Colon (tissue), 2 donors: ENCODE measurements around the gene PDE4D.
"Not testable (repeated sequence)": the region's sequence is repeated elsewhere in the genome, so short reads cannot be mapped to it uniquely, and the experiment has no call there.

Experiments used
- FAIRE-seq: peaks from 2 replicates; lab custom pipeline; 2012; peaks lifted over from hg19 to GRCh38; lab: Jason Lieb, UNC
- donor health status: control.
- donor health status: control.

The PDE4D gene

DNA sequence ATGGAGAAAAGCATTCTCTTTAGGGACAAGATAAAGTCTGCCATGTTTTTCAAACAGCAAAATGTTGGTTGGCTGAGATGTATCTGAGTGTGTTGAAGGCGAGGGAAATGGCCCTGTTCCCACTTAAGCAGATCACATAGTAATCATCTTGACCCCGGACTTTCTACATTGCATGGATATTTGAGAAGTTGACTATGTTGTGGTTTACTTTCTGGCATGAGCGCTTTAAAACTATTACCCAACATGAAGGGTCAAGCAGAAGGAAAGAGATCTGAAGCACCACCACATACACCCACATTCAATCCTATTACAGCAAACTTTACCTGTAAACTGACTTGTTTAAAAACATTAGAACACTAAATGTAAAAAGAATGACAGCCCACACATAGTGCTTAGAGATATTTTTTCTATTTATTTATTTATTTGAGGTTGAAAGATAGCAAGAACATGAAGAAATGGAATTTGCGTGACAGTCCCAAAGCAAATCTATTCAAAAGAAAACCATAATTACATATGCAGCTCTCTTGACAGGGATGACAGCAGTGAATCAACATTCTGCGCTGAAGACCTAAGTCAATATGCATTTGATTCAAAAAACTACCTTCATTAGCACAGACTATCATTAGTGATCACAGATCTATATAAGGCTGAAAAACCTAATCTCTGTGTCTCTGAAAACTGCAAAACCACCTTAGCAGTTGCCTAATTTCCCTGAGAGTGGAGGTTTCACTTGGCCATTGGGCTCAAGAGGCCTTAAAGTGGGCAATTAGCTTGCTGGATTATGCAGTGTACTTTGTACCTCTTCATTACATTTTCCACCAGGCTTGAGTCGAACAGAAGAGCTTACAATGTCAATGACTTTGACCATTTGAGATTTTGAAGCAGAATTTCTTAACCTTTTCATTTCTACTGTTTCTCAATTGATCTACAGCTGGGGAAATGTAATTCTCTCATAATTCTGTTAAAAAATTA lies 195.0 kb downstream of the PDE4D start:
- FAIRE-seq: no peak

DNA sequence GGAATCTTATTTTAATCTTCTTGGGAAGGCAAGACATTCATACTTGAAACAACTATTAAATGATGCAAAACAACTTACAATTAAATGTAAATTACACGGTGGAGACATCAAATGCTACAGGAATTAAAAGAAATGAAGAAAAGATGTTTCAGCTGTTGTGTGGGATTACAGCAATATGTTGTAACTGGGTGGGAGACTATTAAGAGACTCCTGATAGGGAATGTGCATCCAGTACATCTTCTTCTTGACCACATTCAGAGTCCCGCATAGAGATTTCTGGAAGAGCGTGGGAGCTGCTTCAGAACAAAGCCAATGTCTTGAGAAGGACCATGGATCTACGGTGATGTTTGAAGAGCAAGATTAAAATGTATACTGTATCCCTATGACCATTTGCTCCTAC lies 199.1 kb downstream of the PDE4D start:
- FAIRE-seq: no peak

DNA sequence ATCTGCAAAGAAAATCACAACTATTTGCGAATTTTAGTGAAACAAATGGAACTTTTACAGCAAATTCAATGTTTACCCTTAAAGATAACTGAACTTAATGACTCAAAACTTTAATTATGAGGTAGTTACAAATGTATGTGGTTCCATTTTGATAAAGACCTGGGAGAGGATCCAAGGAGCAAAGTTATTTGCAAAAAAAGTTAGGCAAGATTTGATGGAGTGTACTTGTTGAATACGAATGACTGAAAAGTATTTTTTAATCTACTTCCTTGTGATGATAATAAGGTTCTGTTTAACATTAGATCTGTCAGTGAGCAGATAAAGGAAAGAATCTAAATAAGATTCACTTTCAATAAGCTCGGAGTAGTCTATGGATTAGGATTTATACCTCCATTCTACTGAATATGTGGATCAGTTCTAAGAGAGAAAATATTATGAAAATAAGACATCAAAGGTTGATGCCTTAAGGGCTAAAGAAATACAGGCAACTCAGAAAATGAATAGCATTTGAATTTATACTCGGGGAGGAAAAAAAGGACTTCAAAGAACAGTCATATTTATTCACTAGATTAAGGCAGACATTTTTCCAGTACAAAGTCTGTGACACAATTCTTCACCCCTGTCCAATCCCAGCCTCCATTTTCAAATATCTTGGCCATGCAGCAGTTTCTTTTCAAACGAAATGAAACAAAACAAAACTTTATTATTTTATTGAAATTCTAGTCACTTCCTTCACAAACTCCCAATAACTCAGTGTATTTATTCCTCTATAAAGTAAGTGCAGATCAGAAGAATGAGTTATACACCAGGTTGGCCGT lies 199.8 kb downstream of the PDE4D start:
- no peak for FAIRE-seq

DNA sequence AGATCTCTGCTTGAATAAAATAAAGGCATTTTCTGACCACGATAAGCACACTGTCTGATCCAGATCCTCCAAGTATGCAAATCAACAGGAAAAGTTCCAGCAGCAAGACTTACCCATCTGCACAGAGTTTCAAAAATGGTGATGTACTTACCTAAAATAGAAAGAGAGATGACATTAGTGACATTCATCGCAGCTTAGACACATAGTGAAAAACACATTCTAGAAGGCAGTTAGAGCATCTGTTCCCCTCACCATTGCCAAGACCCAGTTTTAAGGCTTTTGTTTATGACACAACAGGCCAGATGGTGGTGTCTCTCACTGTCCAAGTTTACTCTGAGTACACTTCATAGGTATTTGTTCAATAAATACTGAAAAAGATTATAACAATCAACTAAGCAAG lies 207.7 kb downstream of the PDE4D start:
- FAIRE-seq: no peak

DNA sequence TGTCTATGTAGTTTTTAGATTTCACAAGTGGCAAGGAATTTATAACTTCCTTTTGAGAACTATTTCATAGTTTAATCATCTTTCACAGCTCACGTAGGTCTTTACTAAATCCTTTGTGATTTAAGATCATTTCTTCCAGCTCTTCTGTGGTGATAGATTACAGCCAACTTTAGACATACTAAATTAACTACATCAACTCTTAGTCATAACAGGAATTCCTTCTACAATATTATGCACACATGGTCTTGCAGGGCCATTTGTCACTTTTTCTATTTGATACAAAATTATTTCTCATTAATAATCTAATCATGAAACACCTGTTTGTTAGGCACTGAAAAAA lies 208.4 kb downstream of the PDE4D start:
- no peak for FAIRE-seq

DNA sequence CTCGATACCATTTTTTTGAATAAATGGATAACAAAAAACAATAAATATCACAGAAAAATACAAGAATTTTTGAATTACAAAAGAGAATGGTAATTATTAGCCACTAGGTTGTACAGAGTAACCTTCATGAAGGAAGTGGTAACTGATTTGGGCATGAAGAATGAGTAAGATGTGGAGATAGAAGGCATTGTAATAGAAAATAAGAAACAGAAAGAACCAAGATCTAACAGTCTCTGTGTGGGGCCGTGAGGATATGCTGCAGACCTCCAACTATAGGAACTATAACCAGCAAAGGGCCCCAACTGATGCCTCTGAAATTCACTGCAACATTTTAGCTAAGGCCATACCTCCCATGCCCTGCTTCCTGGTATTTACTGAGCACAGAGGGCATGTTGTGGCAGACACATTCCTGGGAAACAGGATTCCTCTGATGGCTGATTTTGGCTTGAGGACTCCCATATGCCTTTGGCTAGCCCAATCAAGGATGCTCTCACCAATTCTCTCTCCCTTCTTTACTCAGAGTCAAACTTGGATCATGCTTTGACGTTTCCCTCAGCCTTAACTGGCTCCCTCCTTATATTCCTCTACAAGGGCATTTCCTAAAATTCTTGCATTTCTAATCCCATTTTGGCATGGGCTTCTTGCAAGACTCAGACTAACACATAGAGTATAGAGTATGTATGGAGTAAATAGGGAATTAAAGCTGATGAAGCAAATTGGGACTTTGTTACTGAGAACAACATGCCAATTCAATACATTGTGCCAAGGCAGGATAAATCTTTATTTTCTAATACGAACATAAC lies 208.9 kb downstream of the PDE4D start:
- FAIRE-seq: no peak

DNA sequence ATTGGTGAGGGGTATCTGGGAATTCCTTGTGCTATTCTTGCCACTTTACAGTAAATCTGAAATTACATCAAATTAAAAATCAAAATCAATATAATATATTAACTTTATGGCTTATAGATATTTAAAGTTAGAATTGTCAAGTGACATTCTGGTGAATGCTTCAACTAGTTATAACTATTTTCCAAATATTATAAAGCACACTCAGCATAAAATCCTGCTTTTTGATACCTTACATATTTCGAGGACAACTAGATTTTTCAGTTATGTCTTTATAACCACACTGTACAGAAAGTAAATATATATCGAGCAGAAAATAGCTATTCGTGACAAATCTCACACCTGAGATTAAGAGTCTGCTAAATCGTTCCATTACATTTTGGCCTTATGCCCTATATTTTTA lies 210.2 kb downstream of the PDE4D start:
- no peak for FAIRE-seq

DNA sequence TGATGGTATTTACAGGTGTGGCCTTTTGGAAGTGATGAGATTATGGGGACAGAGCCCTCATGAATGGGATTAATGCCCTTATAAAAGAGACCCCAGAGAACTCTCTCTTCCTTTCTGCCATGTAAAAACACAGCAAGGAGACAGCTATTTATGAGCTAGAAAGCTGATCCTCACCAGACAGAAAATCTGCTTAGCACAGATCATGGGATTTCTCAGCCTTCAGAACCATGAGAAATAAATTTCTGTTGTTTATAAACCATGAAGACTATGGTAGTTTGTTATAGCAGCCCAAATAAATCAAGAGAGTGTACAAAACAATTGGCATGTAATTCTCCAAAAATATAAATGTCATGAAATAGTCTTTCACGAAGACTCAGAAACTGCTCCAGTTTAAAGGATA lies 211.0 kb downstream of the PDE4D start:
- FAIRE-seq: no peak

DNA sequence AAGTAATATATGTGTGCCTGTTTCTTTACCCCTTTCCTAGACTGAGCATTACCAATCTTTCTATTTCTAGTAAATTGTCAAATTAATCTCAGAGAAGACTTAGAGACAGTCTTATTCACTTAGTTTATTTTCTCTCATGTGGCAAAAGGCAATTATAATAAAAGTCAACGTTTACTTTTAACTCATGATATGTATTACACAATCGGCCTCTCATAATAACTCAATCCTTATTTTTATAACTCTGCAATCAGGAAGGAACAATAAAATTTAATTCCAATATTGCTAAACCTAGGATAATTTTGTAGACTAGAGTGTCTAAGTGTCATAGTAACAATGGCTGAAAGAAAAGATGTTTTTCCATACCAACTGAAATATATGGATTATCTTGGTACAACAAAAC lies 214.6 kb downstream of the PDE4D start:
- no peak for FAIRE-seq

DNA sequence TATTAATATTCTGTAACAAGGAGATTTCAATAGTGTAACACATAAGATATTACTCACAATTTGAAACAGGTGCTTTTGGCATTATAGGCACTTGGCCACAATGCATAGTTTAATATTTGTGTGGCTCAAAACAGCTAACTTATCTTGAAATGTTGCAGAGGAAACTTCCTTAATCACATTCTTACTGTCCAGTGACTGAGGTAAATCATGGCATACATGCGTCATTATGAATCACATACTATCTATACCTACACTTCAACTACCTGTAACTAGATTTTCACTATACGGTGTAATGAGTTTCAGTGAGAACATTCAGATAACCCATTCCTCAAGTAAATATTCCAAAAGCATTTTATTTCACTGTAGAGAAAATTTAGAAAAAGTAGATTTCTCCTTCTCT lies 218.8 kb downstream of the PDE4D start:
- no peak for FAIRE-seq

DNA sequence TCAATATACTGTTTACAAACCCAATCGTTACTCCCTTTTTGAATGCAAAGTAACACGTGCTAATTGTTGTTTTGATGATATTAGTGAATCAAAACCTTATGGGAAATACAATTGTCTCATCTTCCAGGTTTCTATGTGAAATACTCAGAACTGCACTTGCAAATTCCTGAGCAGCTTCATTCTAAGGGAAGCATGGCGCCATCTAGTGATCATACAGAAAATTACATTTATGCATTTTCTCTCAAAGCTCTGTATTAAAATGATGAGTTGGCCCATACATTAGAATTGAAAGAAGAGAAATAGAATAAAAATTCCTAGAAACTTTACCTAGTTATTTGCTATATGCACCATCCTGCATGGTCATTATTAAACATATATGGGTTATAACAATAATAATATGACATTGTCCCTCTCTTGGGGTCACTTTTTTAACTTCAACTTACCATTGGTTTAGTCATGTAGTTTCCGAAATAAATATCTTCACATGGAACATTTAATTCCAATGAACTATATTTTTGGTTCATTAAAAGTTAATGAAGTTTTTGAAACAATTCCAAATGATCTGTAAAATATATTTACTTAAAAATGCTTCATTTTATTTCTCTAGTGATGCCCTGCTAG lies 220.0 kb downstream of the PDE4D start:
- FAIRE-seq: peak; percentile 92

DNA sequence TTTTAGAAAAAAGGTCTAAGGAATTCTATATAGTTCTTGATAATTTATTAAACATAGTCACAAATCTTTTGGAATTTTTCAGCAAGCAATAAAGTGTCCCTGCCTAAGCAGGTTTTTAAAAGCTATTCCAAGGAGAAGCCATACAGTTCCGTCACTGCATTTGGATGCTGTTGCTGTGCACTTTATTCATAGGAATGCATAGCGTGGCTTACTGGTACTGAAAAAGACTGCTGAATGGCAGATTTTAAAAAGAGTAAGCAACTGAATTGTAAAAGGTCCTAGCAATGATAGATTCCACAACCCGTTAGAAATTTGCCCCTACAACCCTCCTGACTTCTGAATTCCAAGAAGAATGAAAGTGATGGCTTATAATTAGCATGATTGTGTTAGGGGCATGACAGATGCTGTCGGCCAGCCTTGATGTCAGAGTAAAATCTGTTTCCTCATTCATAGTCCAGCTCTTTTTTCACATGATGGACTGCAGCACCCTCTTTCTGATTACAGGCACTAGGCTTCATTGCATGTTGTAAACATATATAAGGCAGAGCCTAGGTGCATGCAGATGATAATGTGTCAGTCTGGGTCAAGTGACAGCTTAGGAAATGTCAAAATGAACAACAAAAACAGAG lies 227.0 kb downstream of the PDE4D start:
- no peak for FAIRE-seq

DNA sequence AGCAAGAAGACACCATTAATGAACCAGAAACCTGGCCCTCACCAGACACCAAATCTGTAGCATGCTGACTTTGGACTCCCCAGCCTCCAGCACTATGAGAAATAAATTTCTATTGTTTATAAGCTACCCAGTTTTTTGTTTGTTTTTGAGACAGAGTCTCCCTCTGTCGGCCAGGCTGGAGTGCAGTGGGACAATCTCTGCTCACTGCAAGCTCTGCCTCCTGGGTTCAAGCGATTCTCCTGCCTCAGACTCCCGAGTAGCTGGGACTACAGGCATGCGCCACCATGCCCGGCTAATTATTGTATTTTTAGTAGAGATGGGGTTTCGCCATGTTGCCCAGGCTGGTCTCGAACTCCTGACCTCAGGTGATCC lies 227.7 kb downstream of the PDE4D start:
- not testable (repeated sequence) for FAIRE-seq

DNA sequence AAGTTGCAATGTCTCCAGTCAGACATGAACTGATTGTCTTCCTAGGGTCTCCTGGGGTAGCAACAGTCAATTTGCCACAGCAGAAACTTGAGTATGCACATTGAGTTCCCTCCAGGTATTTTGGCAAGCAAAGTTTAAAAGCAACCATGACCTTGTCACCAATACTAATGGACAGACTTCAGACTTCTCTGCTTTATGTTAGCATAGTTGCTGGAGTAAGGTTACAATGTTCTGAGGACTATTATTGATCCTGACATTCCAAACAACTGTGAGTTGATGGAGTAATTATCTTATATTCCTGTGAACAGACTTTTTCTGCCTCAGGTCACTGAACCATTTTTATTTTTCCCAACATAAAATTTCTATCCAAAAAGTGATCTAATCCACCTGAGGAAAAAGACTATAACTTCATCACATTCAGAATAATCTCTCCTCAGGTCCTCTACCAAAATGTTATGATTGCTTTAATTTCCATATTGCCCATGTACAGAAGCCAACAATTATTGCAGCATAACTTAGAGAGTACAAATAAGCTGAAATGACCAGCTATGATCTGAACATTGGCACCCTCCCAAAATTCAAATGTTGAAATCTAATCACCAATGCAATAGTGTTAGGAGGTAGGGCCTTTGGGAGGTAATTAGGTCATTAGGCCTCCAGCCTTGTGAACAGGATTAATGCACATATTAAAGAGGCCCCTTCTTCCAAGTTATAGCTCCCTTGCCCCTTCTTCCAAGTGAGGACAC lies 228.3 kb downstream of the PDE4D start:
- no peak for FAIRE-seq

DNA sequence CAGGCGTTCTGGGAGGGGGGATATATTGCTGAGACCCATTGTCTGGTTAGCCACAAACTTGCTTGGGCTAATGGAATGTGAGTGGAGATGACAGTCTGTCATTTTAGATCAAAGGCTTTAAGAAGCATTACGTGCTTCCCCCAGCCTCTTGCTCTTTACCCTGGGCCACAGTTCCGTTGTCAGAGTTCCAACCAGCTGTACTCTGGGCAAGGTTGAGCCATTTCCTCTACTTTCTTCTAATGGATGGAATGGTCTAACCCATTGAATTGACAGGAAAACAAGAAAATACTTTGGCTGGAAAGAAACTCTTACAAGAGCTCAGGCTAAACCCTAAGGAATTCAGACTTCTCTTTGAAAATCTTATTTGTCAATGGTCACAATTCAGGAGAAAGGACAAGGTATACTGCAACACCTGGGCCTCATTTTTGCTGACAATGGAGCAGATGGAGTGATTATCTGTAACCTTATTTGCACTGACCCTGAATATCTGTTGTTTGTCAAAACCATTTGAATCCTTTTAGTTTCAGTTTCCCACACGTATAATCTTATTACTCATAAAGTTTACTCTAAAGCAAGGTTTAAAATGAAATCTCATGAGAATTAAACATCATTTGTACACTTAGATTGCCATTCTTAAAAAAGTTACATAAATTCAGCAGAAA lies 231.4 kb downstream of the PDE4D start:
- peak; percentile 14 for FAIRE-seq

DNA sequence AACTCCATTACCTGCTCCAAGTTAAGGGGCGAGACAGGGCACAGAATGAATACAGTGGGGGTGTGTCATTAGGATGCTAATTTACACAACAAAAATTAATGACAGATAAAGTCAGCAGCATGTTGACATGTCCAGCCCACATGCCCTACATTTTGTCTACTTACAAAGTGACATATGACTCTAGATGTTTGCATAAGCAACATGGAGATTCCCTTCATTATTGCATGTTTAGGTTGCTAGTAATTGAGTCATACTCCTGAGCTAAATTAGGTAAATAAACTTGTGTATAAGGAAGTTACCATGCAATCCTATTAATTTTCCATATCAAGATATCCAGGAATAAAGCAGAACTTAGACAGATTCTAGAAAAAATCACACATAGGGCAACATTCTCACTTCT lies 232.2 kb downstream of the PDE4D start:
- FAIRE-seq: no peak

DNA sequence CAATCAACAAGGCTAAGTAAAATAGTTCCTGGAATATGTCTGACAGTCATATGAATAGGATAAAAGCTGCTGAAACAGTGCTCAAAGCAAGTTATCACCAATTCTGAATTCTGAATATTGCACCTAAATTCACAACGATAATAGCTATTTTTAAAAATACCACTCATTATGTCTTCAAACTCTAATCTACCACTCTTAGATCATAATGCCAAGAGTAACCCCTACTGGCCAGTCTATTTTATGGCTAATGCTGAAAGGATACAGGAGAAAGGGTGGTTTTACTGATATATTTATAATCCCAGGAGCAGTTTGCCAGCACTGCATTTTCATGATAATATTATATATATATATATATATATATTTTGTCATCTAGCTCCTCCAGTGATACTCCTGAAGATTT lies 232.8 kb downstream of the PDE4D start:
- FAIRE-seq: no peak

DNA sequence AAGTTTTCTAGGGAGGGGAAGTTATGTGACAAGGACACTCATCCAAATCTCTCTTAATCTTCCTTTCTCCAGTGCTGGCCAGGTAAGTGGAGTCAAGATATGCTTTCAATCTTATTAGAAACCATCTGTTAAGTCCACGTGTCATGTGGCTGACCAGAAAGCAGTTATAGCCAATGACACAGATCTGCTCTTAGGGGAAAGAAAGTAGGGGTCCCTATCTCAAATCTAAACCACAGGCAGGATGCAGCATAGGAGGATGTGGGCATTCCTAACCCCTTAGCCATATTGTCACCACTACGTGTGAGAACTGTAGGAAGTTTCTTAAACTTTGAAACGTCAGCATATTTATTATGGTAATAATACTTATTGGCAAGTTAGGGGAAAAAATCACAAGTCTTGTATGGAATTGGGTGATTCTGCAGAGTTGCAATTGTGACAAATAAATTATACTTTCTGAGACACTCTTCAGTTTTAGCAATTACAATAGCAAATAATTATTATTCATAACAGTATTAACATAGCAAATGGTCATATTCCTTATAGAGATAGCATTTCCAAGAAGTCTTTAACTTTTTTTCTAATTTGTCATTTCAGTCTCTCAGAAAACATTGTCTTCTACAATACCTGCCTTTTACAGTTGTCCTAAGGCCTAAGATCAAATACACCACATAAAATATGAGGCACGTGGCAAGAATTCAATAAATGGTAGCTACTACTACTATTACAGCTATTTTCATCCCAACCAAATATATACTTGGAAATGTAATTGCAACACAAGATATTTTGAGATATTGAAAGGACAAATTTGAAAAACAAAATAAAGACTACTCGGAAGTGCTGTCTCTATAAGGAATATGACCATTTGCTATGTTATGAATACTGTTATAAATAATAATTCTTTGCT lies 236.9 kb downstream of the PDE4D start:
- FAIRE-seq: no peak

DNA sequence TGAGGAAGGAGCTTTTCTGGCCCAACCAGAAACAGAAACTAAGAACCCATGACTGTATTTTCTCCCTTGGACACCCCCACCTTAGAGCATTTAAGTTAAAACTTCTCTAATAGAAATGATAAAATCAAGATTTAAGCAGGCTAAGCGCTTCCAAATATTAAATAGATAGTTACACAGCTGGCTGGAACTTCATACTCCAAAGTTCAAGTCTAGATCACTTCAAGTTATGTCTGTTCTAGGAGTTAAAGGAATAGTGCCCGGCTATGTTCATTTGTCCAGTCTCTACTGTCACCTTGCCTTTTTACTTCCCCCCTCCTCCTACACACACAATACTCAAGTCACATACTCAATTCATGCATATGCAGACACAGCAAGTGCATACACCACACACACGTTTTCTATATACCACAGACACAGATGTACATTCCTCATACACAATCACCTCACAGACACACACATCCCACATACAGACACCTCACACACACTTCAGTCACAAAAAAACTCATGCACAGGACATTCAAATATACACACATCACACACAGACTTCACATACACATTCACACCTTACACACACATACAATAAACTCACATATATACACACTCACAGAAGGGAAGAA lies 237.7 kb downstream of the PDE4D start:
- FAIRE-seq: no peak
